ENCODE data around the gene EME1.
"Not testable (repeated sequence)": the region's sequence is repeated elsewhere in the genome, so short reads cannot be mapped to it uniquely, and the experiment has no call there.

EME1 gene

GRCh38 chr17:50372758-50373556, at the start of gene EME1, which contains the start of gene MRPL27:
Gene EME1 (plus strand): TSS chr17:50373229. CDS start chr17:50375209, 1,980 bp downstream.
Gene MRPL27 (minus strand): TSS chr17:50373184. CDS start chr17:50373170, 14 bp downstream.
- Mint-ChIP-seq H3K4me3 (peak within 1 kb of the TSS; percentile 92 to 97), H3K9me3 (no peaks in the 10 kb centered on the region), H3K4me1 (peaks cover 18% of the 10 kb centered on the region), H3K27me3 (no peaks in the 10 kb centered on the region), H3K27ac (peak within 1 kb of the TSS; percentile 99 to 100)
- ATAC-seq (peak; percentile 97), DNase-seq (peak; percentile 83 to 88)

- no peak overlapping the region for H3K4me3 Mint-ChIP-seq
- H3K27ac Mint-ChIP-seq, result peak overlapping the region in 1 of 2 donors; percentile 13
- H3K27me3 Mint-ChIP-seq, result no peaks in the 10 kb centered on the region
- ATAC-seq, result no peak
- H3K4me1 Mint-ChIP-seq, result peaks cover 6% of the 10 kb centered on the region
- DNase-seq, result no peak
- no peaks in the 10 kb centered on the region for H3K9me3 Mint-ChIP-seq
Measured at GRCh38 chr17:50325906-50326305, 47.1 kb upstream of the EME1 start.

DNA sequence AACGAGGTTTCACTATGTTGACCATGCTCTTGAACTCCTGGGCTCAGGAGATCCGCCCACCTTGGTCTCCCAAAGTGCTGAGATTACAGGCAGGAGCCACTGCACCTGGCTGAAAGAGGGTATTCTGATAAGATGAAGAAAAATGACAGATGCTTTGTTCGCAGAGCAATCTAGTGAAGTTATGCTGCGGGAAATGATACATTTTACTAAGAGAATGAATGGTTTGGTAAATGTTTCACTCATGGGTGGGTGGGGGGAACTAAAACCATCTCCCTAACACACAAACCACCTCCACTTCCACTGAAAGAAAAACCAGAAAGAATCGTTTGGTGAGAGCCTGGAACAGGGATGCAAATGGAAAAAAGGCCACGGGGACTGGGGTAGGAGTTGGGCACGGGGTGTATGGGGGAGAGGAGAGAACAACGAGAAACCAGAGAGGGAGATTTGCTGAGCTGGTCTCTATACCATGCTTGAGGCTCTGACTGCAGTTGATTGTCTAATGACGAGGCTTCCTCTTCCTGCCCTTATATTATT, 46.1 kb upstream of the EME1 start:
- Mint-ChIP-seq H3K4me1 (peaks cover 6% of the 10 kb centered on the region), H3K27ac (peak overlapping the region in 1 of 2 donors; percentile 15), H3K27me3 (peaks cover 2% of the 10 kb centered on the region), H3K9me3 (no peaks in the 10 kb centered on the region), H3K4me3 (no peak overlapping the region)
- no peak for ATAC-seq
- DNase-seq, result no peak

- ATAC-seq, result no peak
Measured at GRCh38 chr17:50328363-50329325, 44.4 kb upstream of the EME1 start.

DNA sequence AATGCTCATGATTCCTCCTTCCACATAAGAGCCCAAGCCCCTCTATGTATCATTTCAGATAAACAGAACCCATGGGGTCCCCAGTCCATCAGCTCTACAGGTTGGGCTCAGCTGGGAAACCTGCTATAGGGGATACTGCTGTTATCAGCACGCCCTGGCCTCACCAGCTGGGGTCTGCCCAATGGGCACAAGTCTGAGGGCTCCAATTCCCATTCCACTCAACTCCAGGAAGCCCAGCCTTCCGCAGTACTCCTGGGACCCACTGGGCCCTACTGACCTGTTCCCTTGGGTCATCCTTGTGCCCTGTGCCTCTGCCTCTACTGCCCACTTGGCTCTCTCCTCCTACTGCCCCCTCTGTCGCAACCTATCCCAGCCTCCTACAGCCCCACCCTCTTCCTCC, 43.3 kb upstream of the EME1 start:
- H3K4me1 Mint-ChIP-seq, result peaks cover 16% of the 10 kb centered on the region
- peak overlapping the region in 1 of 2 donors; percentile 61 for H3K27ac Mint-ChIP-seq
- DNase-seq (no peak), ATAC-seq (no peak)
- peaks cover 8% of the 10 kb centered on the region for H3K27me3 Mint-ChIP-seq
- no peak overlapping the region for H3K4me3 Mint-ChIP-seq
- H3K9me3 Mint-ChIP-seq, result no peaks in the 10 kb centered on the region

More at GRCh38 chr17:50328363-50329325, 44.4 kb upstream of the EME1 start:
- Mint-ChIP-seq H3K4me3 (no peak overlapping the region), H3K27ac (peak overlapping the region in 1 of 2 donors; percentile 27), H3K27me3 (peaks cover 8% of the 10 kb centered on the region), H3K9me3 (no peaks in the 10 kb centered on the region), H3K4me1 (peaks cover 10% of the 10 kb centered on the region)
- no peak for DNase-seq

GRCh38 chr17:50330151-50330775, 42.8 kb upstream of the EME1 start:
- no peak for DNase-seq
- ATAC-seq, result no peak
- H3K27me3 Mint-ChIP-seq, result peaks cover 8% of the 10 kb centered on the region
- H3K27ac Mint-ChIP-seq, result peak overlapping the region in 1 of 2 donors; percentile 61
- H3K4me1 Mint-ChIP-seq, result peaks cover 16% of the 10 kb centered on the region
- H3K4me3 Mint-ChIP-seq, result no peak overlapping the region
- H3K9me3 Mint-ChIP-seq, result no peaks in the 10 kb centered on the region

GRCh38 chr17:50331085-50331791, 41.8 kb upstream of the EME1 start:
- DNase-seq (peak in 1 of 2 donors; percentile 46), ATAC-seq (peak; percentile 88)
- H3K9me3 Mint-ChIP-seq, result no peaks in the 10 kb centered on the region
- H3K4me3 Mint-ChIP-seq, result no peak overlapping the region
- H3K27me3 Mint-ChIP-seq, result peaks cover 8% of the 10 kb centered on the region
- H3K4me1 Mint-ChIP-seq, result peaks cover 16% of the 10 kb centered on the region
- peak overlapping the region; percentile 8 to 78 for H3K27ac Mint-ChIP-seq

- Mint-ChIP-seq H3K9me3 (no peaks in the 10 kb centered on the region), H3K4me3 (no peak overlapping the region), H3K4me1 (peaks cover 10% of the 10 kb centered on the region), H3K27me3 (peaks cover 8% of the 10 kb centered on the region), H3K27ac (peak overlapping the region in 1 of 2 donors; percentile 15)
- DNase-seq (no peak), ATAC-seq (no peak)
Measured at GRCh38 chr17:50332196-50332595, 40.8 kb upstream of the EME1 start.

- not testable (repeated sequence) for DNase-seq, H3K4me1 Mint-ChIP-seq, ATAC-seq, H3K27me3 Mint-ChIP-seq, H3K9me3 Mint-ChIP-seq
- H3K4me3 Mint-ChIP-seq, result peak overlapping the region; percentile 10 to 76
- peak overlapping the region in 1 of 2 donors; percentile 40 for H3K27ac Mint-ChIP-seq
Measured at GRCh38 chr17:50333291-50334057, 39.6 kb upstream of the EME1 start.

GRCh38 chr17:50337956-50338355, 35.1 kb upstream of the EME1 start:
- Mint-ChIP-seq H3K27ac (no peak overlapping the region), H3K9me3 (peaks cover 16 to 18% of the 10 kb centered on the region in 2 donors), H3K27me3 (no peaks in the 10 kb centered on the region), H3K4me1 (peaks cover 10% of the 10 kb centered on the region), H3K4me3 (no peak overlapping the region)
- ATAC-seq (peak; percentile 66), DNase-seq (no peak)

GRCh38 chr17:50338645-50339044, 34.4 kb upstream of the EME1 start:
- Mint-ChIP-seq H3K27me3 (no peaks in the 10 kb centered on the region), H3K9me3 (peaks cover 16 to 18% of the 10 kb centered on the region in 2 donors), H3K4me3 (no peak overlapping the region), H3K27ac (no peak overlapping the region), H3K4me1 (peaks cover 6% of the 10 kb centered on the region)
- DNase-seq (no peak), ATAC-seq (no peak)

DNA sequence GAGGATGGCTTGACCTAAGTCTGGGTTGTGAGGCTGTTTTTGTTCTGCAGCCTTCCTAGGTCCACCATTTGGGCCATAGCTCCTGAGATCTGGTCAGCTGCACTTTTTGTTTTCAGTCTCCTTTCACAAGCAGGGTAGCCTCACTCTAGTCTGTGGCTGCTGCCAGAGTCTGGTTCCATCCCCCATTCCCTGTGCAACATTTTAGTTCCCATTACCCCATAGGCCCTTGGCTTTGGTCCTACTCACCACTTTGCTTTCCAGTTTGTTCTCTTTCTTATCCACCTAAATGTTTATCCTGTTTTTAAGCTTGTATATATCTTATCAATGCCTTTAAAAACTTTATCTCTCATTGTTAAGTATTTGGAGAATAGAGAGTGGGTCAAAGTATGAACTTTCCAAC, 33.6 kb upstream of the EME1 start:
- Mint-ChIP-seq H3K4me3 (no peak overlapping the region), H3K9me3 (peaks cover 16 to 18% of the 10 kb centered on the region in 2 donors), H3K27me3 (no peaks in the 10 kb centered on the region), H3K27ac (no peak overlapping the region), H3K4me1 (no peaks in the 10 kb centered on the region)
- DNase-seq (no peak), ATAC-seq (no peak)

DNA sequence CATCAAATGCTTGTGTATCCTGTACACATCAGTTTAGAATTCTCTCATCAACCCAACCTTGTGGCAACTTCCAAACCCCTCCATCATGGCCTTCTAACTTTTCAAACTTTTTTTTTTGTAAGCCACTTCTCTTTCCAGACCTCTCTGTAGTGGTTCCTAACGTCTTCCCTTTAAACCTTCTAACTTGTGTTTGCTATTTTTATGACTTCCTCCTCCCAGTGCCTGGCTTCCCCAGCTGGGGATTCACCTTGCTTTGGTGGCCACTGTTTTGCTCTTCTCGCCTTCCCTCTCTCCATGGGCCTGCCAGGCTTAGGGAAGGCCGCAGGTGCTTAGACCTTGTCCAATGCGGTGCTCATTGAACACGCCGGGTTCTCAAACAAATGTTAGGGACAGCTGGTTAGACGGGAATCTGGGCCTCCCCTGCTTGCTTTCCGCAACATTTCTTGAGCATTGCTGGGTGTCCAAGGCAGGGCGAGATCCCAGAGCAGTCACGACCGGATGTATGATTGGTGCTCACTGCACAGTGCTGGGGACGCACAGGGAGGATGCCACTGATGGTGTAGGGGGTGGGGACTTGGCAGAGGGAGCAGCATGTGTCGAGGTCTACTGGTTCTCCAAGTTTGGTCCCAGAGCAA, 28.2 kb upstream of the EME1 start:
- no peaks in the 10 kb centered on the region for H3K27me3 Mint-ChIP-seq
- peaks cover 44% of the 10 kb centered on the region for H3K4me1 Mint-ChIP-seq
- peak overlapping the region; percentile 80 to 87 for H3K4me3 Mint-ChIP-seq
- no peaks in the 10 kb centered on the region for H3K9me3 Mint-ChIP-seq
- ATAC-seq, result no peak
- peak overlapping the region; percentile 87 to 97 for H3K27ac Mint-ChIP-seq
- no peak for DNase-seq
